WERI-Rb-1 (cell line): Measurements from ENCODE around the gene PTPN6.
"Not testable (repeated sequence)": the region's sequence is repeated elsewhere in the genome, so short reads cannot be mapped to it uniquely, and the experiment has no call there.

Experiments
- DNase-seq: peaks from one replicate; pipeline ENCODE4 v3.0.0-alpha.2; 2020
- H3K27ac ChIP-seq: fragments of 250-450 bp; sonication (Bioruptor Pico); 2 replicates; pipeline ENCODE4 v1.5.1; 2020; ENCODE audit warnings: mild to moderate bottlenecking, moderate library complexity
- H3K27me3 ChIP-seq: fragments of 250-450 bp; sonication (Bioruptor Pico); 2 replicates; pipeline ENCODE4 v1.5.1; 2021; ENCODE audit warnings: mild to moderate bottlenecking, low read depth, moderate library complexity; ENCODE audit not compliant: insufficient read depth, severe bottlenecking
- H3K36me3 ChIP-seq: fragments of 250-450 bp; sonication (Bioruptor Pico); 2 replicates; pipeline ENCODE4 v1.5.1; 2020; ENCODE audit warnings: mild to moderate bottlenecking, moderate library complexity
- H3K4me3 ChIP-seq: 2 replicates; pipeline ENCODE4 v1.5.1; 2011; ENCODE audit warnings: low read depth, mild to moderate bottlenecking, control low read depth, low read length
- H3K9me3 ChIP-seq: fragments of 250-450 bp; sonication (Bioruptor Pico); 2 replicates; pipeline ENCODE4 v1.5.1; 2021; ENCODE audit warnings: mild to moderate bottlenecking, moderate library complexity; ENCODE audit not compliant: severe bottlenecking
- CTCF ChIP-seq: IDR thresholded peaks from 2 replicates; pipeline ENCODE4 v1.5.1; 2011; ENCODE audit warnings: low read depth, mild to moderate bottlenecking, control low read depth, inconsistent platforms, low read length

PTPN6 gene

GRCh38 chr12:6950811-6951540 lies at the start of gene PTPN6:
TSS of gene PTPN6 (plus strand) at chr12:6951356. CDS start at chr12:6951513, 157 bp downstream.
- Histone ChIP-seq H3K27me3 (no peaks in the 10 kb centered on the region), H3K27ac (no peak within 1 kb of the TSS), H3K36me3 (no peaks in the 10 kb centered on the region; the same call in none of the 2 replicates), H3K9me3 (no peaks in the 10 kb centered on the region), H3K4me3 (no peak within 1 kb of the TSS)
- no peak for DNase-seq
- TF ChIP-seq CTCF: no peak

- no peak for TF ChIP-seq CTCF
- H3K36me3 ChIP-seq: no peaks in the 10 kb centered on the region
- H3K27ac ChIP-seq: peak overlapping the region; percentile 65
- DNase-seq: peak; percentile 42
- H3K27me3 ChIP-seq: no peaks in the 10 kb centered on the region
- no peaks in the 10 kb centered on the region for H3K9me3 ChIP-seq
- no peak overlapping the region for H3K4me3 ChIP-seq
Measured at GRCh38 chr12:6902448-6902847, 48.7 kb upstream of the PTPN6 start.

GRCh38 chr12:6903722-6904121 lies 47.4 kb upstream of the PTPN6 start:
- no peak for TF ChIP-seq CTCF
- Histone ChIP-seq H3K36me3 (no peaks in the 10 kb centered on the region), H3K9me3 (no peaks in the 10 kb centered on the region), H3K27me3 (no peaks in the 10 kb centered on the region), H3K4me3 (peak overlapping the region; percentile 79), H3K27ac (peak overlapping the region; percentile 77)
- DNase-seq: no peak

- peak; percentile 97 for DNase-seq
- no peaks in the 10 kb centered on the region for H3K36me3 ChIP-seq
- no peak for TF ChIP-seq CTCF
- H3K4me3 ChIP-seq: peak within 1 kb of the TSS; percentile 79
- no peaks in the 10 kb centered on the region for H3K27me3 ChIP-seq
- no peaks in the 10 kb centered on the region for H3K9me3 ChIP-seq
- H3K27ac ChIP-seq: peak within 1 kb of the TSS; percentile 77
Measured at GRCh38 chr12:6904280-6905276, 46.6 kb upstream of the PTPN6 start, which contains the start of gene LRRC23. TSS of gene LRRC23 (plus strand) at chr12:6904822. CDS start at chr12:6905634, 812 bp downstream.

GRCh38 chr12:6905414-6906040 lies 45.6 kb upstream of the PTPN6 start:
- Histone ChIP-seq H3K27ac (no peak overlapping the region), H3K27me3 (no peaks in the 10 kb centered on the region), H3K9me3 (no peaks in the 10 kb centered on the region), H3K4me3 (peak overlapping the region; percentile 79), H3K36me3 (no peaks in the 10 kb centered on the region)
- TF ChIP-seq CTCF: no peak
- no peak for DNase-seq

DNA sequence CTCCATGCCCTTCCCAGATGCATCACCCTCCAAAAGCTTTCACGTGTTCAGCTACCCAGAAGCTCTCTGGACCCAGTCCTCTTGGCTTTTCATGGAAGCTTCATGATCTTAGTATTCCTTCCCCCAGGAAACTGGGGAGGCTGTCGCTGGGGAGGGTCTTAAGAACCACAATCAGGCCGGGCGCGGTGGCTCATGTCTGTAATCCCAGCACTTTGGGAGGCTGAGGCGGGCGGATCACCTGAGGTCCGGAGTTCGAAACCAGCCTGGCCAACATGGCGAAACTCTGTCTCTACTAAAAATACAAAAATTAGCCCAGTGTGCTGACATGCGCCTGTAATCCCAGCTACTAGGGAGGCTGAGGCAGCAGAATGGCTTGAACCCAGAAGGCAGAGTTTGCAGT lies 43.0 kb upstream of the PTPN6 start:
- H3K9me3 ChIP-seq, DNase-seq: not testable (repeated sequence)

More for the DNA sequence above, 43.0 kb upstream of the PTPN6 start:
- H3K4me3 ChIP-seq, H3K27me3 ChIP-seq, H3K27ac ChIP-seq, H3K36me3 ChIP-seq: not testable (repeated sequence)
